CD1c-positive myeloid dendritic cell (primary cell): ENCODE measurements around the gene GARIN3.
A peak's percentile ranks its signal among the peaks of the same experiment; 100 is the strongest.

Experiments
- DNase-seq: peaks from one replicate; pipeline ENCODE4 v3.0.0-alpha.2; 2016; ENCODE audit errors: extremely low spot score

GARIN3 gene

GRCh38 chr5:157143127-157143971 lies 22.7 kb downstream of the GARIN3 start:
- peak; percentile 43 for DNase-seq

GRCh38 chr5:157142317-157143126 lies 23.5 kb downstream of the GARIN3 start, which contains the start of gene MED7:
TSS of gene MED7 (minus strand) at chr5:157142865. CDS start at chr5:157139431, 3,434 bp downstream.
- DNase-seq = peak; percentile 99

- no peak for DNase-seq
These were observed 28.4 kb downstream of the GARIN3 start for GRCh38 chr5:157137691-157138090.

GRCh38 chr5:157132281-157132612 lies 33.8 kb downstream of the GARIN3 start:
- no peak for DNase-seq

- peak; percentile 30 for DNase-seq
These were observed 35.1 kb downstream of the GARIN3 start for GRCh38 chr5:157130925-157131324.

GRCh38 chr5:157121709-157122108 lies 44.4 kb downstream of the GARIN3 start:
- no peak for DNase-seq

GRCh38 chr5:157120102-157120501 lies 46.0 kb downstream of the GARIN3 start:
- DNase-seq = no peak

- no peak for DNase-seq
These were observed 49.5 kb downstream of the GARIN3 start for GRCh38 chr5:157116483-157116954.

- no peak for DNase-seq
These were observed 50.6 kb downstream of the GARIN3 start for GRCh38 chr5:157115502-157115901.

GRCh38 chr5:157115012-157115411 lies 51.1 kb downstream of the GARIN3 start:
- DNase-seq = no peak

GRCh38 chr5:157113002-157113401 lies 53.1 kb downstream of the GARIN3 start:
- peak; percentile 80 for DNase-seq
